Mucosa of stomach (tissue), 1 donor: ENCODE data around the gene PYCR2.
A peak's percentile ranks its signal among the peaks of the same experiment; 100 is the strongest.

ENCODE experiments used
- H3K27me3 ChIP-seq: one replicate; pipeline ENCODE4 v1.7.0; 2013; ENCODE audit warnings: mild to moderate bottlenecking, low read length; ENCODE audit not compliant: control insufficient read depth, insufficient read depth
- H3K36me3 ChIP-seq: one replicate; pipeline ENCODE4 v1.7.0; 2013; ENCODE audit warnings: low read length; ENCODE audit not compliant: control insufficient read depth, insufficient read depth
- H3K4me1 ChIP-seq: one replicate; pipeline ENCODE4 v1.7.0; 2013; ENCODE audit warnings: mild to moderate bottlenecking, low read length; ENCODE audit not compliant: control insufficient read depth, insufficient read depth
- H3K4me3 ChIP-seq: one replicate; pipeline ENCODE4 v1.7.0; 2013; ENCODE audit warnings: low read length
- H3K9ac ChIP-seq: one replicate; pipeline ENCODE4 v1.7.0; 2013; ENCODE audit warnings: mild to moderate bottlenecking, low read length, moderate library complexity
- H3K9me3 ChIP-seq: one replicate; pipeline ENCODE4 v1.7.0; 2013; ENCODE audit warnings: mild to moderate bottlenecking, low read length, moderate library complexity; ENCODE audit not compliant: control insufficient read depth
- donor health status: Pancreatic carcinoma.

Gene PYCR2

DNA sequence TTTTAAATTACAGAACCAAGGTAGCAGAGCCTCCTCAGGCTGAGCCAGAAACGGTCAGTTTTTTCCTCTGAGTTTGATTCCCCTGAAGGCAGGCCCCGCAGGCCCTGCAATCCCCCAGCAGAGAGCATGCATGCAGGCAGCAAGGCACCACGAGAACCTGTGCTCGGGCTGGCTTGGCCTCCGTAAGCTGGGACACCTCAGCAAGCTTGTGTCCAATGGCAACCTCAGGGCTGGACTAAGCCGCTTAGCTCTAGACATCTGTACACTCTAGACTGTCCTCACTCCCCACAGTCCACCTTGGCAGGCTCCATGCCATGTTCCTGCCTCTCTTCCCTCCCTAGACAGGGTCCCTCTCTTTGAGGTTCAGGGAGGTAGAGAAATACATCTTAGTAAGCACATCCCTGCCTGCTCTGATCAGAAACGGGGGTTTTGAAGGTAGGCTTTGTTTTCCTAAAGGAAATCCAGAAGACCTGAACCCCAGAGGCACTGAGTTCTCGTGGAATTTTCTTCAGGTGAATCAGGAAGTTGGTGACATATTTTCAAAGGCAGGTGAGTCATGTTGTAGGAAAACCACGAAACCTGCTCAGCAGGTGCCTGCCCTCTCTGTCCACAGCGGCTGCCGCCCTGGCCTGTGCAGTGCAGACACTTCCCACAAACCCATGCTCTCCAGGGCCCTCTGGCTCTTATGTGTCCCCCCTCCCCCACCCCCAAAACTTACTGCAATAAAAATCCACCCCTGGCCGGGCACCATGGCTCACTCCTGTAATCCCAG is 48.8 kb downstream of the PYCR2 start:
- no peaks in the 10 kb centered on the region for H3K27me3 ChIP-seq
- H3K36me3 ChIP-seq, result peaks cover 13% of the 10 kb centered on the region
- no peaks in the 10 kb centered on the region for H3K9me3 ChIP-seq
- H3K4me1 ChIP-seq, result peaks cover 92% of the 10 kb centered on the region
- H3K9ac ChIP-seq, result peak overlapping the region; percentile 74
- no peak overlapping the region for H3K4me3 ChIP-seq

DNA sequence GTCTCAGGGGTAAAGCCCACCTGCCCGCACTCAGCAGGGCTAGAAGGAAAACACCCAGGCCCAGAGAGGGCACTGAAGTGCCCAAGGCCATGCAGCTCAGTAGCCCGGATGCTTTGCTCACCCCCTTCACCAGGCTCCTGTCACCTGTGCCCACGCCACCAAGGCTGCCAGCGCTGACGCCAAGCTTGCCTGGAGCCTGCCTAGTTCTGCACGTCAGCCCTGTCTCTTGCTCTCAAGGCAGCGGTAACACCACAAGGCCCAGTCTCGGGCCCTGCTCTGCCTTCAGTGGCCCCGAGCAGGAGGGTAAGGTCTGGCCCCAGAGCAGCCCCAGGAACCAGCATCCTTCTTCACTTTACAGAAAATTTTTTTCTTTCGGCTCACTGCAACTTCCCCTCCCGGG is 49.6 kb downstream of the PYCR2 start:
- H3K27me3 ChIP-seq, result no peaks in the 10 kb centered on the region
- H3K9me3 ChIP-seq, result no peaks in the 10 kb centered on the region
- H3K9ac ChIP-seq, result peak overlapping the region; percentile 74
- peaks cover 84% of the 10 kb centered on the region for H3K4me1 ChIP-seq
- peaks cover 13% of the 10 kb centered on the region for H3K36me3 ChIP-seq
- no peak overlapping the region for H3K4me3 ChIP-seq

DNA sequence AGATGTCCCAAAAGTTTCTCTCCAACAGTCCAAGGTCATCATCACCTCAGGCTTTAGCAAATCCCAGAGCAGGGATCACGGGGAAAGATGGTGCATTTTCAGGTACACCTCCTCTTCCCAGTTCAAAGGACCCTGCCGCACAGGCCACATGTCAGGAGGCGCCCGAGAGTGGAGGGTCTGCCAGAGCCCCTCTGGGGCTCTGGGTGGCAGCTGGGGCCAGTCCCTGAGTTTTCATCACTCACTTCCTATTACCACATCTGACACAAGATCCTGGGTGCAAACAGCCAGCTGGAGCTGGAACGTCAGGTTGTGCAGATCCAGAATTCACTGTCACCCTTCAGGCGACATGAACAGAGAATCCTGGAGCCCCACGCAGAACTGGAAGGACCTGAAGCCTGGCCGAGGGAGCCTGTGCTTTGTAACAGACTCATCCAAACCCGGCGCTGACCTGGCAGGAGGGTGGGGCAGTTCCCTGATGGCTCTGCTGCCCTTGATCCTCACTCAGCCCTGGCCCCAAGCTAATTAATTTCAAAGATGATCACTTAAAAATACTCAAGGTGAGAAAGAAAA is 50.7 kb downstream of the PYCR2 start:
- no peak overlapping the region for H3K4me3 ChIP-seq
- H3K4me1 ChIP-seq, result peaks cover 73% of the 10 kb centered on the region
- no peak overlapping the region for H3K9ac ChIP-seq
- H3K27me3 ChIP-seq, result no peaks in the 10 kb centered on the region
- peaks cover 13% of the 10 kb centered on the region for H3K36me3 ChIP-seq
- no peaks in the 10 kb centered on the region for H3K9me3 ChIP-seq

DNA sequence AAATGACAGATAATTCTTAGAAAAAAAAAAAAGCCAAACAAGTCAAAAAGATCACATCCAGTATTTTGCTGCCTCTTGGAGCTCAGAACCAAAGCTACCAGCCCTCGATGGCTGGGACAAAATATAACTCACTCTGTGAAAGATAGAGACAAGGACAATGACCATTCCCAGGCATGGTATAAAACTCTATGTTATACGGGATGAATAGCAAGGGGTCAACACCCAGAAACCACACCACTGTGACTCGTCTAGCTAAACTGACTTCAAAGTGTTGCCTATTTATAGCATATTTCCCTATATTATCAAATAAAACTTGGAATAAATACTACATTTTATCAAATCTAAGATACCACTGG is 52.0 kb downstream of the PYCR2 start:
- peaks cover 60% of the 10 kb centered on the region for H3K4me1 ChIP-seq
- no peaks in the 10 kb centered on the region for H3K27me3 ChIP-seq
- H3K9me3 ChIP-seq, result no peaks in the 10 kb centered on the region
- H3K36me3 ChIP-seq, result peaks cover 9% of the 10 kb centered on the region
- no peak overlapping the region for H3K4me3 ChIP-seq
- peak overlapping the region; percentile 20 for H3K9ac ChIP-seq

DNA sequence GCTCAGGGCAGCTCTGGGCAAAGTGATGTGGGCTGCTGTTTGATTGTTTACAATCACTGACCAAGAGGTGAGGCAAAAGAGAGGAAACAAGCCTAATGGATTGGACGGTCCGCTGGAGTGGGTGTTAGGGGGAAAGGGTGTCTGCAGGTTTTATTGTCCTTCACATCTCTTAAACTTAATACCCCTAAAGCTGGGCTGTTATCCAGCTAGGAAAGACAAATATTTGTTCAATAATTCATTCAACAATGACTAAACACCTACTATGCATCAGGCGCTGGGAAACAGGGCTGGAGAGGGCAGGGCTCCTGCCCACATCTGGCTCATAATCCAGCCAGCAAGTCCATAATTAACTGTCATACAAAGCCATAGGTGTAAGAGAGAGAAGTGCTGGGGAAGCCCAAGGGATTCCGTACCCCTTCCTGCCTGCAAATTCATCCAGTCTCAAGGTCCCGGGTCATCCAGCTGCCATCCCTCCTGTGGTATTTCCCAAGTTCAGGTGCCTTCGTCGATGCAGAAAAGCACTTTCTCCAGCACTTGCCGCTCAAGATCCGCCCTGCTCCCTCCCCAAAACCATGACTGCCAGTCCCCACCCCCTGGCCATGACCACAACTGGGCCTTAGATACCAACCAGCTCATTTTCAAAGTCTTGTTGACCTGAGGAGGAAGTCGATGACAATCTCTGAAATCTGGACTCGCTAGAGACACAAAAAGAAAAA is 52.5 kb downstream of the PYCR2 start:
- H3K9me3 ChIP-seq, result no peaks in the 10 kb centered on the region
- H3K27me3 ChIP-seq, result no peaks in the 10 kb centered on the region
- no peak overlapping the region for H3K4me3 ChIP-seq
- H3K4me1 ChIP-seq, result peaks cover 55% of the 10 kb centered on the region
- peaks cover 11% of the 10 kb centered on the region for H3K36me3 ChIP-seq
- peak overlapping the region; percentile 20 for H3K9ac ChIP-seq

DNA sequence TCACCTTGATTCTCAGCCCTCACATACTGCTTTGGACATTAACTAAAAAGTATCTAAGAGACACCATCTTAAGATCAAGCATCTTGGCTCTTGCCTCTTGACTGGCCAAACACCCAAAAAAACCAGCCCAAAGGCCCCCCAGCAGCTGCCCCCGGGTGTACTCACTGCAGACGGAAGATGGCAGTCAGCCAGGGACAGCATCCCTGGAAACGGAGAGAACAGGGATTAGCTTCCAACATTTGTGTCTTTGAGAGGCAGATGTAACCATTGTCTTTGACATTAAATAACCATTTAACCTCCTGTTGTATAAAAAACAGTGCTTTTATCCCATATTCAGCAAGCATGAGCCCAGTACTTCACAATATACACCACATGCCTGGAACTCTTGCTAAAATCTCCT is 53.1 kb downstream of the PYCR2 start:
- Histone ChIP-seq H3K36me3 (peaks cover 15% of the 10 kb centered on the region), H3K9me3 (no peaks in the 10 kb centered on the region), H3K4me3 (no peak overlapping the region), H3K9ac (no peak overlapping the region), H3K4me1 (peaks cover 54% of the 10 kb centered on the region), H3K27me3 (no peaks in the 10 kb centered on the region)
